HG02840 (cell line): ENCODE data around the gene RASSF3.
"Not testable (repeated sequence)": the region's sequence is repeated elsewhere in the genome, so short reads cannot be mapped to it uniquely, and the experiment has no call there.

Experiments used
- ATAC-seq: cut with Tn5 transposase; IDR thresholded peaks from one replicate; pipeline ENCODE4 v1.9.1; 2021; ENCODE audit warnings: mild to moderate bottlenecking, moderate library complexity, moderate number of reproducible peaks; ENCODE audit not compliant: unreplicated experiment, low FRiP score

The RASSF3 gene

GRCh38 chr12:64595863-64596793 lies 14.2 kb upstream of the RASSF3 start:
- ATAC-seq, result no peak

- no peak for ATAC-seq
These were observed 11.5 kb upstream of the RASSF3 start for GRCh38 chr12:64598831-64599230.

DNA sequence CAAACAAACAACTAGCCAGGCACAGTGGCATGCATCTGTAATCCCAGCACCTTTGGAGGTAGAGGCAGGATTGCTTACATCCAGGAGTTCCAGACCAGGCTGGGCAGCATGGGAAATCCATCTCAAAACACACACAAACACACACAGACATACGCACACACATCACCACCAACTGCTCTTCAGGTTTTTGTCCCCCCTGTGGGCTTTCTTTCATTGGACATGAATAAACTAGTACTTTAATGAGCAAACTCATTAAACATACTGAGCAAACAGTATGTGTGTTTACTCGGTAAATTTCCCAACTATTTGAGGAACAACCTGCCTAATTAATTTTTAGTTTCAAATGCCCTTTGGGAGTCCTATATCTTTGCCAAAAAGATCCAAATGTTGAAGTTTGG lies 10.1 kb upstream of the RASSF3 start:
- ATAC-seq, result no peak

- no peak for ATAC-seq
These were observed 7.0 kb upstream of the RASSF3 start for GRCh38 chr12:64603183-64603841.

GRCh38 chr12:64608901-64609535 lies 1.3 kb upstream of the RASSF3 start:
- no peak for ATAC-seq

DNA sequence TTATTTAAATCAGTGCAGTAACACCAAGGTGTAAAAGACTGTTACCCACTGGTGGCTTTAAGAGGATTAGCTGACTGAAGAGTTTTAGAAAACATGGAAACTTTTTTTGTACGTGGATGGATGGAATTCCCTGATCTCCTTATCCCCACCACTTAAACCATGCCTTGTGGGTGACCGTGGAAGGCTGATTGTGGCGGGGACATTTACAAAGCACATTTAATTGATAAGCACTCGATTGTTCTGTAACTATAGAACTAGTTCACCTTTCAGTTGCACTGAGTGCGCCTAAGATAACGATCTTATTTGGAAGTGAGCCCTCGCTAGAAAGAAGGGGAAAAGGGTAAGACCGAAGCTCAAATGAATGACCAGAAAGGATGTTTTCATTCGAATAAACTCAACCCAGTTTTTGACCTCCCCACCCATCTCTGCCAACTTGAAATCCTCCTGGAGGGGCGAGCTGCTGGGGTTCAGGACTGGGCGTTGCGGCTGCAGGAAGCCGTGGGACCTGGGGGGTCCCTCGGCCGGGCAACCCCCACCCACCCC lies 688 bp upstream of the RASSF3 start:
- no peak for ATAC-seq

DNA sequence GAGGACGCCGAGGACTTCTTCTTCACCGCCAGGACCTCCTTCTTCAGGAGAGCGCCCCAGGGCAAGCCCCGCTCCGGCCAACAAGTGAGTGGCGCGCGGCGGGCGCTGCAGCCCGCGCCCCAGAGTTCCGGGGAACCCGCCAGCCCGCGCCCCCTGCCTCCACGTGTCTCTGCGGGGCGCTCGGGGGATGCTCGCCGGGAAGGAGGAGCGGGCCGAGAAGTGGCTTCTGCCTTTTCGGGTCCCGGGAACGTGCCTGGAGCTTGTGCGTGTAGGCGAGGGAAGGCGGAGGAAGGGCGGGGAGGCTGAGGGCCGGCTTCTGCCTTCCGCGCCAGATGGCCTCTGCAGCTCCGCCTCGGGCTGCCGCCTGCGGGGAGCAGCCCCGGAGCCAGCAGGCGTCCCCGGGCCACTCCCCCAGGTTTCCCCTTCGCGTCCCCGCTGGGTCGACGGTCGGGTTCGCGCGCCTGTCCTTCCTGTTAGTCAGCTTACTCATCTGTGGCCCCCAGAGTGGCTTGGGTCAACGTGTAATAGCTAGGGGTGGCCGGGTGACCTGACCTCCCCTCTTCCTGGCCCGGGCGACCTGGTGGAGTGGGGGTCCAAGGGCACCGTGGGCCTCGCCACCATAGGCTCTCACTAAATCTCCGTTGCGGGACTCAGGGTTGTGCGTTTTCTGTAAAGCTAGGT lies 505 bp downstream of the RASSF3 start:
- ATAC-seq, result peak; percentile 44

DNA sequence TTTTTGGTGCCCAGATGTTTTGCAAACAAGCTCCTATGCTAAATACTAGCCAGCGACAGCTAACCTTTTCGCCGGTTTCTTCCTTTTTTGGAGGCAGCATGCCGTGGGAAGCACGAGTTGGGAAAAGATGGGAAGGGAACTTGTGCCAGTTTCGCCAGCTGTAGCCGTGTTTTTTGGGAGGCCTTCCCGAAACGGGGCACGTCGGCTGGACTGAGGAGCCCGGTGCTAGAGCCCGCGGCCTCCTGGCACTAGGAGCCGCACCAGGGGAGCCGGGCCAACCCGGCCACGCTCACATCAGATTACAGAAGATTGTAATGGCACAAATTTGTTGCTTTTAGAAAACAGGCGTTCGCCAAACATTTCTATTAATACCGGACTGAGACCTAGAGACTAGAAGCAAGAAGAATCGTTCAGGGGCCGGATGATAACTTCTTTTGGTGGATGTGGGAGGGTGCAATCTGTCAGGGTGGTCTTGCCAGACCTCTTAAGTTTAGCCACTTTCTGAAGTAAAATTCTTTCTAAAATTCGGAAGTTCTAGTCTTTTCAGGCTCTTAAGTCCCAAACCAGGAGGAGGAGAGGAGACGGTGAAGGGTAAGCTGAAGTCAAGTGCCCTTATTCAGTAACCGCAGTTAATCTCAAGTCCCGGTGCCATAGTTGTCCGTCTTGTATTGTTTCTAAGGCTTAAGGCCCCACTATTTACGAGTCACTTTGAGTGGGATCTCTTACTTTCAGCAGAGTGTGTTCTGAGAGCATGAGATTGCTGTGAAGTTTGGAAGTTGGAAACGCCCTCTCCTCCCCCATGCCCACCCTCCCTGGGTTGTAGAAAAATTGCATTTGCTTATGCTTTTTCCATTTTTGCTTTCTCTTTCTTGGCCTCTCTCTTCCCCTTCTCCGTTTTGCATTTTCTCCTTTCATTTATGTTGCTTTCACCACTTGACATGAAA lies 1.3 kb downstream of the RASSF3 start:
- ATAC-seq, result no peak

GRCh38 chr12:64612843-64613242 lies 2.5 kb downstream of the RASSF3 start:
- no peak for ATAC-seq

DNA sequence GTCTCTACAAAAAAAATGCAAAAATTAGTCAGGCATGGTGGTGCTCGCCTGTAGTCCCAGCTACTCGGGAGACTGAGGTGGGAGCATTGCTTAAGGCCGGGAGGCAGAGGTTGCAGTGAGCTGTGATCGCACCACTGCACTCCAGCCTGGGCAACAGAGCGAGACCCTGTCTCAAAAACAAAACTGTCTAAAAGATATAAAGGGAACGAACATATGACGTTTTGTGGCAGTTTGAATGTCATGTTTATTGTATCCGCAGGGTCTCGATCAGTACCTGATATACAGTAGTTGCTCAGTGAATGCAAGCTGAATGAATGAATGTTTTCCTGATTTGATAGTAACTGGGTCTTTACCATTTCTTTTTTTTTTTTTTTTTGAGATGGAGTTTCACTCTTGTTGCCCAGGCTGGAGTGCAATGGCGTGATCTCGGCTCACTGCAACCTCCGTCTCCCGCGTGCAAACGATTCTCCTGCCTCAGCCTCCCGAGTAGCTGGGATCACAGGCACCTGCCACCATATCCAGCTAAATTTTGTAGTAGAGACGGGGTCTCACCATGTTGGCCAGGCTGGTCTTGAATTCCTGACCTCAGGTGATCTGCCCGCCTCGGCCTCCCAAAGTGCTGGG lies 3.6 kb downstream of the RASSF3 start:
- not testable (repeated sequence) for ATAC-seq

DNA sequence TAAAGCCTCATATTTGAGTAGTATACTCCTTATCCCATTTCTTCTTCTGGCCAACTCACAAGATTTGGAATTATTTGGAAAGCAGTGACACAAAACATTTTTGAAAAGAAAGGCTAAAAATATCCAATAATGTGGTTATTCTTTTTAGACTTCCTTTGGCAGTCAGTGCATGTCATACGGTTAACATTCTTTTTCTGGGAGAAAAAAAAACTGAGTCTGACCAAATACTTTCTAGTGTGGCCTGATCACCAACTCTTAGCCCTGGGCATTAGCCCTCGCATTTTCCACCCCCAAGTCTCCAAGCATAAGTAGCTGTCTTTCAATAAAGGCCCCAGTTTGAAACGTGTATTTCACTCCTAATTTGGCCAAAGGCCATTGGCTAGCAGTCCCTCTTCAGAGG lies 5.9 kb downstream of the RASSF3 start:
- ATAC-seq, result no peak

DNA sequence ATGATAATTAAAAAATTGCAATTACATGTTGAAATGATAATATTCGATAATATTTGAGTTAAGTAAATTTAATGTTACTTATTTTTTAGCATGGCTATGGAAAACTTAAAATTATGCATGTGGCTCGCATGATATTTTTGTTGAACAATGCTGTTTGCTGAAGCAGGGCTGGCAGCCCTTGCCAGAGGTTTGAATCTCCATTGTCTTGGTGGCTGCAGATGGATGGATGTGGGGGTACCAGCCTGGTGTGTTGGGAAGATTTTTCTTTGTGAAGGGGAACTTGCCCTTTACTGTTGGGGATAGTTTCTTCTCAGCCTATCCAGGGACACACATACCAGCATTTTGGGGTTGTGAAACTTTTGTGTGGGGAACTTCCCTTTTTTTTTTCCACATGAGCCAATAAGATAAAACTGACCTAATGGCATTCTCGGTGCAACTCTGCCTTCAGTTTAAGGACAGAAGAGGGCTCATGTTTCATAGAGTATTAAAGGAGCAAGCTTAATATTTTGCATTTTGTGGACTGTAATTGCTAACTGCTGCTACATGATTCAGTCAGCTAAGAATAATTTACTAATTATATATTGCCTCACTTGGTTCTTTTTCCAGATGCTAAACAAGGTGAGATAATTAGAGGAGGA lies 8.8 kb downstream of the RASSF3 start:
- peak; percentile 43 for ATAC-seq

GRCh38 chr12:64621257-64621942 lies 11.1 kb downstream of the RASSF3 start:
- peak; percentile 72 for ATAC-seq

GRCh38 chr12:64624035-64624434 lies 13.7 kb downstream of the RASSF3 start:
- no peak for ATAC-seq

- ATAC-seq, result peak; percentile 39
These were observed 15.2 kb downstream of the RASSF3 start for GRCh38 chr12:64625243-64626077.

- ATAC-seq, result not testable (repeated sequence)
These were observed 16.3 kb downstream of the RASSF3 start for GRCh38 chr12:64626588-64626987.

GRCh38 chr12:64627771-64628170 lies 17.5 kb downstream of the RASSF3 start:
- no peak for ATAC-seq
